Measurements from ENCODE around the gene POMP. TPM values are rescaled to one million over a fixed set of nuclear protein-coding genes. Genes with fewer than 3 reads are reported as not detected.

POMP gene
- total and polyA plus RNA-seq, 2 donors (not counting 1 experiment from before 2014, with no cell fraction given), result 67.7 to 149 TPM

GRCh38 chr13:28704919-28705318 lies 46.0 kb downstream of the POMP start:
- H3K4me3 ChIP-seq (replicated peaks in 1 of 4; ENCODE audit: control extremely low read depth in 1 of 4, insufficient read depth in 1 of 4, low read depth in 3 of 4, low read length in 4 of 4), result no peak overlapping the region
- no peaks in the 10 kb centered on the region for H3K36me3 ChIP-seq (ENCODE audit: control insufficient read depth, insufficient read depth, low read length)
- H3K4me2 ChIP-seq (ENCODE audit: extremely low read depth, insufficient read depth, low read length), result no peak overlapping the region
- H3K27me3 ChIP-seq (ENCODE audit: control insufficient read depth, insufficient read depth, low read length), result no peaks in the 10 kb centered on the region
- H3K9ac ChIP-seq (ENCODE audit: insufficient read depth, low read length), result no peak overlapping the region
- H3K27ac ChIP-seq (ENCODE audit: insufficient read depth, low read length), result no peak overlapping the region
- H3K79me2 ChIP-seq (ENCODE audit: control insufficient read depth, insufficient read depth, low read length), result no peaks in the 10 kb centered on the region
- TF ChIP-seq CTCF (conservative IDR thresholded peaks at IDR 0.05 in 1 of 2, IDR thresholded peaks at IDR 0.05 in 1 of 2; ENCODE audit: low read depth in 1 of 2, low read length in 2 of 2) (no peak), EZH2 (IDR thresholded peaks at IDR 0.05; ENCODE audit: low read length, missing control alignments) (no peak)
- H4K20me1 ChIP-seq (ENCODE audit: control insufficient read depth, extremely low read depth, insufficient read depth, low read length), result no peaks in the 10 kb centered on the region
- peaks cover 2% of the 10 kb centered on the region for H3K4me1 ChIP-seq (ENCODE audit: control insufficient read depth, extremely low read depth, insufficient read depth, low read length)
- no peak for DNase-seq (ENCODE audit: low read depth in 2 of 2)
- H2AFZ ChIP-seq (ENCODE audit: low read length), result no peak overlapping the region
- no peaks in the 10 kb centered on the region for H3K9me3 ChIP-seq (ENCODE audit: control insufficient read depth, insufficient read depth, low read depth, low read length)

DNA sequence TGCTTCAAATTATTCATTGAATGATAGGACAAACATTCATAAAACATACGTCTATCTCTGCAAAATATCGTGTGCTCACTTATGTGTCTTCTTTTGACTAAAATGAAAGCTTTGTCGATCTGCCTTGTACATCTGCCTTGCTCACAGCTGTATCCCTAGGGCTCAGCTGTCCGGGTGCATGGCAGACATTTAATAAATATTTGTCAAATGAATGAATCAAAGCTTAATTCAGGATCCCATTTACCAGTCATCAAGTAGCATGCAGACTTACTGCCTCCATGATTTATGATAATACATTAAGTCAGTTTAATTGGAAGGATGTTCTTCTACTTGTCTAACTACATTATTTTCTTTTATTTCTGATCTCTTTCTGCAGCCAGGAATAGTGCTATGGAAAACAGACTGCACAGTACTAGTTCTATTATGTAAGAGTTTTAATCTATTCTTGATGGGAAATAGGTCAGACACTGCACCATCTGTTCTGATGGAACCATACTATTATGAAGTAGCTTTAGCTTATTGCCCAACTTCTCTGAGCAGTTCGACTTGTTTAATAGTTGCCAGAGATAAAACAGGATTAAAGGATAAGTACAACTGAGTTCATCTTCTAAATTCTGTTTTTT lies 46.6 kb downstream of the POMP start:
- Histone ChIP-seq H3K4me1 (ENCODE audit: control insufficient read depth, extremely low read depth, insufficient read depth, low read length) (peaks cover 2% of the 10 kb centered on the region), H4K20me1 (ENCODE audit: control insufficient read depth, extremely low read depth, insufficient read depth, low read length) (no peaks in the 10 kb centered on the region), H3K27ac (ENCODE audit: insufficient read depth, low read length) (no peak overlapping the region), H3K4me3 (replicated peaks in 1 of 4; ENCODE audit: control extremely low read depth in 1 of 4, insufficient read depth in 1 of 4, low read depth in 3 of 4, low read length in 4 of 4) (no peak overlapping the region), H3K27me3 (ENCODE audit: control insufficient read depth, insufficient read depth, low read length) (no peaks in the 10 kb centered on the region), H3K9ac (ENCODE audit: insufficient read depth, low read length) (no peak overlapping the region), H3K4me2 (ENCODE audit: extremely low read depth, insufficient read depth, low read length) (no peak overlapping the region), H3K9me3 (ENCODE audit: control insufficient read depth, insufficient read depth, low read depth, low read length) (no peaks in the 10 kb centered on the region), H2AFZ (ENCODE audit: low read length) (no peak overlapping the region), H3K79me2 (ENCODE audit: control insufficient read depth, insufficient read depth, low read length) (no peaks in the 10 kb centered on the region), H3K36me3 (ENCODE audit: control insufficient read depth, insufficient read depth, low read length) (no peaks in the 10 kb centered on the region)
- TF ChIP-seq EZH2 (IDR thresholded peaks at IDR 0.05; ENCODE audit: low read length, missing control alignments), result no peak
- TF ChIP-seq CTCF (conservative IDR thresholded peaks at IDR 0.05 in 1 of 2, IDR thresholded peaks at IDR 0.05 in 1 of 2; ENCODE audit: low read depth in 1 of 2, low read length in 2 of 2), result no peak
- peak in 1 of 2 donors; percentile 33 for DNase-seq (ENCODE audit: low read depth in 2 of 2)

DNA sequence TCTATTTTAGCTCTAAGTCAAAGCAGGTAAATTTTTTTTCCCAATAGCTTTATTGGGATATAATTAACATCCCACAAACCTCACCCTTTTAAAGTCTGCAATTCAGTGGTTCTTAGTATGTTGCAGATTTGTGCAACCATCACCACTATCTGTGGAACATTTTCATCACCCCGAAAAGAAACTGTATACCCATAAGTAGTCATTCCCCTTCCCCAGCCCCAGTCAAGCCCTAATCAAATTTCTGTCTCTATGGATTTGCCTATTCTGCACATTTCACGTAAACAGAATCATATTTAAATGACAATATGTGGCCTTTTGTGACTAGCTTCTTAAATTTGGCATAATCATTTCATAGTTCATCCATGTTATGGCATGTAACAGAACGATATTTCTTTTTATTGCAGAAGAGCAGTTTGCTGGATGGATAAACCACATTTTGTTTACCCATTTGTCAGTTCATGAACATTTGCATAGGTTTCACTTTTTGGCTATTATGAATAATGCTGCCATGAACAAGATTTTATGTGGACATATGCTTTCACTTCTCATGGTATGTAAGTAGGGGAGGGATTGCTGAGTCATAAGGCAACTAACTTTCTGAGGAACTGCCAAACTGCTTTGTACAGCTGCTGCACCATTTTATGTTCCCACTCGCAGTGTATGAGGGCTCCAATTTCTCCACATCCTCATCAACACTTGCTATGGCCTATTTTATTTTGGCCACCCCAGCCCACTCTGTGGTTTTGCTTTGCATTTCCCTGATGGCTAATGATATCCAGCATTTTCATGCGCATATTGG lies 48.9 kb downstream of the POMP start:
- Histone ChIP-seq H2AFZ (ENCODE audit: low read length) (no peak overlapping the region), H3K4me1 (ENCODE audit: control insufficient read depth, extremely low read depth, insufficient read depth, low read length) (peaks cover 2% of the 10 kb centered on the region), H3K9ac (ENCODE audit: insufficient read depth, low read length) (no peak overlapping the region), H4K20me1 (ENCODE audit: control insufficient read depth, extremely low read depth, insufficient read depth, low read length) (no peaks in the 10 kb centered on the region), H3K9me3 (ENCODE audit: control insufficient read depth, insufficient read depth, low read depth, low read length) (no peaks in the 10 kb centered on the region), H3K27ac (ENCODE audit: insufficient read depth, low read length) (no peak overlapping the region), H3K79me2 (ENCODE audit: control insufficient read depth, insufficient read depth, low read length) (no peaks in the 10 kb centered on the region), H3K36me3 (ENCODE audit: control insufficient read depth, insufficient read depth, low read length) (no peaks in the 10 kb centered on the region), H3K27me3 (ENCODE audit: control insufficient read depth, insufficient read depth, low read length) (no peaks in the 10 kb centered on the region), H3K4me2 (ENCODE audit: extremely low read depth, insufficient read depth, low read length) (peak overlapping the region; percentile 54), H3K4me3 (replicated peaks in 1 of 4; ENCODE audit: control extremely low read depth in 1 of 4, insufficient read depth in 1 of 4, low read depth in 3 of 4, low read length in 4 of 4) (no peak overlapping the region)
- DNase-seq (ENCODE audit: low read depth in 2 of 2), result peak; percentile 65 to 88
- no peak for TF ChIP-seq EZH2 (IDR thresholded peaks at IDR 0.05; ENCODE audit: low read length, missing control alignments)
- no peak for TF ChIP-seq CTCF (conservative IDR thresholded peaks at IDR 0.05 in 1 of 2, IDR thresholded peaks at IDR 0.05 in 1 of 2; ENCODE audit: low read depth in 1 of 2, low read length in 2 of 2)
